Measurements from ENCODE around the gene NANP. TPM values are rescaled to one million over a fixed set of nuclear protein-coding genes. Genes with fewer than 3 reads are reported as not detected.
A peak's percentile ranks its signal among the peaks of the same experiment; 100 is the strongest.

The NANP gene
- total and polyA plus RNA-seq, 3 donors from 2014 or later, result 4.4 to 6.9 (median 6.3) TPM

DNA sequence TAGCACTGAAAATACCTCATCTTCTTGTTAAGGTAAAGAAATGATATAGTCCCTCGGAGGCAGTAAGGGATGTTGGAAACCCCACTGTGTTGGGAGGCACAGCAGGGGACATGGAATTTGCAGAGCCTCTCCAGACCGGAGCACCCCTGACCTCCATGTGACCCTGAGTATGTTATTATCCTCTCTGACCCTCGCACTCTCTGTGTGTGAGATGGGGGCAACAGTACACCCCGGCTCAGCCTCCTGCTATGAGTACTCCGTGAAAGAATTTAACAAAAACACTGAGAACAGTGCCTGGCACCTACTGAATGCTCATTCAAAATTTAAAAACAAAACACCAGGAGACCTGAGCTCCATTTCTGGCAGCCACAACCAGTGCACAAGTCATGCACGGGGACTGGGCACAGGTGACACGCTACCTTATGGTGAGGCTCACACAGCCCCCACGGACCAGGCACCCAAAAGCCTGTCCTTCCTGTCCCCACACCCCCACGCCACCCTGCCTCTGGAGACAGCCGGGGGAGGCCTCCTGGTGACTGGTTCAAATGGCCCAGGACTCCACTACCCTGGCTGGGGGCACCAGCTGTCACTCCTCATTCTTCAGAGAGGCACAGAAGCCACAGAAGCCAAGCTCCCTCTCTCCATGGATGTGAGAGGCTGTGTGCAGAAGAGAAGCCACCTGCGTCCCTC lies 44.6 kb downstream of the NANP start:
- no peak overlapping the region for H3K27ac ChIP-seq
- 62% methylated on average over 9 to 11 of the region's 11 CpGs for WGBS, 2 donors
- no peak overlapping the region for H3K4me3 ChIP-seq
- H3K27me3 ChIP-seq, result no peaks in the 10 kb centered on the region
- intact Hi-C loops (cut with DNase I; ENCODE audit: low total_unique reads), result no loop called here
- H3K9me3 ChIP-seq, result no peaks in the 10 kb centered on the region
- no peak for TF ChIP-seq POLR2A (IDR thresholded peaks at IDR 0.05)
- TF ChIP-seq, protein P1, sequence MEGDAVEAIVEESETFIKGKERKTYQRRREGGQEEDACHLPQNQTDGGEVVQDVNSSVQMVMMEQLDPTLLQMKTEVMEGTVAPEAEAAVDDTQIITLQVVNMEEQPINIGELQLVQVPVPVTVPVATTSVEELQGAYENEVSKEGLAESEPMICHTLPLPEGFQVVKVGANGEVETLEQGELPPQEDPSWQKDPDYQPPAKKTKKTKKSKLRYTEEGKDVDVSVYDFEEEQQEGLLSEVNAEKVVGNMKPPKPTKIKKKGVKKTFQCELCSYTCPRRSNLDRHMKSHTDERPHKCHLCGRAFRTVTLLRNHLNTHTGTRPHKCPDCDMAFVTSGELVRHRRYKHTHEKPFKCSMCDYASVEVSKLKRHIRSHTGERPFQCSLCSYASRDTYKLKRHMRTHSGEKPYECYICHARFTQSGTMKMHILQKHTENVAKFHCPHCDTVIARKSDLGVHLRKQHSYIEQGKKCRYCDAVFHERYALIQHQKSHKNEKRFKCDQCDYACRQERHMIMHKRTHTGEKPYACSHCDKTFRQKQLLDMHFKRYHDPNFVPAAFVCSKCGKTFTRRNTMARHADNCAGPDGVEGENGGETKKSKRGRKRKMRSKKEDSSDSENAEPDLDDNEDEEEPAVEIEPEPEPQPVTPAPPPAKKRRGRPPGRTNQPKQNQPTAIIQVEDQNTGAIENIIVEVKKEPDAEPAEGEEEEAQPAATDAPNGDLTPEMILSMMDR (IDR thresholded peaks at IDR 0.05), result no peak
- H3K4me1 ChIP-seq, result peaks cover 22% of the 10 kb centered on the region
- no peaks in the 10 kb centered on the region for H3K36me3 ChIP-seq (ENCODE audit: low read depth, missing control alignments)
- no peak for DNase-seq

DNA sequence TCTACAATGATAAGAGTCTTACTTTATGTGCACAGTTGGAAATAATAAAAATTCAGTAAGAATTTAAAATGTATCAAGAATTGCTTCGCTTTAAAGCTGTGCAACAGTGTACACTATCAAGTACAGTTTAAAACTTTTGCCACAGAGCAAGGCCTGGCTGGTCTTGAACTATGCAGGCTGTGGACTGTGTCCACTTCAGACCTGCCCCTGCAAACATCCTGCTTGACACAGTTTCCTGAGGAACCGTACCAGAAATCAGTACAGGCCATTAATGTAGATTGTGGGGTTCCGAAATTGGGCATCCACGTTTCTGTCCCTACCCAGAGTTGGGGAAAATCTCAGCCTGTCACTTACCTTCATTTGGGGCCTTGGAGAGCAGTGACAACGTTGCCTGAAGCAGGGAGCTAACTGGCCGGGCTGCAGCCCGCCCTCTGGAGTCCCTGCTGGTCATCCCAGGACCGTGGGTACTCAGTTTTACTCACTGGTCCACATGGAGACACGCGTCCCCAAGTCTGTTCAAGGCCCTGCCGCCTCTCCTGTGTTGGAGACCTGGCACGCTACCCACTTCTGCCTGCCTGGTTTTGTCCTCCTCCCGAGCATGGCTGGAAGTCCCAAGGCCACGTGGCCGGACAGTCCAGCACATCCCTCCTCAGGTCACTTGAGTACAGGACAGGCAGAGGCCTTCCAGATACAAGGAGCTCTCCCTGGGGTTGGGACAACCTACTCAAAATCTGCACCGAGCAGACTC lies 46.9 kb downstream of the NANP start:
- DNase-seq, result peak; percentile 83
- no peaks in the 10 kb centered on the region for H3K36me3 ChIP-seq (ENCODE audit: low read depth, missing control alignments)
- peaks cover 43% of the 10 kb centered on the region for H3K4me1 ChIP-seq
- no peaks in the 10 kb centered on the region for H3K9me3 ChIP-seq
- WGBS, 2 donors, result 42 to 67% methylated on average over 16 of the region's 16 CpGs
- no peaks in the 10 kb centered on the region for H3K27me3 ChIP-seq
- no peak for TF ChIP-seq POLR2A (IDR thresholded peaks at IDR 0.05)
- TF ChIP-seq, protein P1 (IDR thresholded peaks at IDR 0.05), result no peak
- no peak overlapping the region for H3K27ac ChIP-seq
- intact Hi-C loops (cut with DNase I; ENCODE audit: low total_unique reads), result no loop called here
- no peak overlapping the region for H3K4me3 ChIP-seq

DNA sequence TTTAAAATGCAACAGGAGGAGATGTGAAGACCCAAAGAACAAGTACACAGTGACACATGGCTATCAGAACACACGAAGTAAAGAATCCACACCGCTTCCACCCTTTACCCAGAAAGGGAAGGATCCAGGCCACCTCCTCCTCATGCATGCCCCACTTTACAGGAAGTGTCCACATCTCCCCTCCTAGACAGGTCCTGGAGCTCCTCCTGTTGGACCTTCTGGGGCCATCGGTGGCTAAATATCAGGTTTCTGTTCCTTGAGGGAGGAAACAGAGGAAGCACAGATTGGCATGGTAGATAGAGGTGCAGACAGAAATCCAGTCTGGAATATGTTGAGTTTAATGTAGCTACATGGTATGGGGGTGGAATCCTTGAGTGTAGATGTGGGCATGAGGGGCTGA lies 49.4 kb downstream of the NANP start:
- Histone ChIP-seq H3K4me3 (no peak overlapping the region), H3K27ac (peak overlapping the region in 1 of 2 donors; percentile 25), H3K4me1 (peaks cover 38% of the 10 kb centered on the region), H3K27me3 (no peaks in the 10 kb centered on the region), H3K36me3 (ENCODE audit: low read depth, missing control alignments) (no peaks in the 10 kb centered on the region), H3K9me3 (no peaks in the 10 kb centered on the region)
- 66 to 70% methylated on average over 3 of the region's 3 CpGs for WGBS, 2 donors
- intact Hi-C loops (cut with DNase I; ENCODE audit: low total_unique reads), result no loop called here
- TF ChIP-seq POLR2A (IDR thresholded peaks at IDR 0.05), result no peak
- DNase-seq, result no peak

GRCh38 chr20:25573288-25574251 lies 50.2 kb downstream of the NANP start:
- intact Hi-C loops (cut with DNase I; ENCODE audit: low total_unique reads), result no loop called here
- Histone ChIP-seq H3K4me1 (peaks cover 35% of the 10 kb centered on the region), H3K27me3 (no peaks in the 10 kb centered on the region), H3K9me3 (no peaks in the 10 kb centered on the region), H3K27ac (peak overlapping the region; percentile 18 to 25), H3K4me3 (no peak overlapping the region), H3K36me3 (ENCODE audit: low read depth, missing control alignments) (no peaks in the 10 kb centered on the region)
- 58 to 60% methylated on average over 6 of the region's 6 CpGs for WGBS, 2 donors
- no peak for TF ChIP-seq POLR2A (IDR thresholded peaks at IDR 0.05)
- TF ChIP-seq, protein P1 (IDR thresholded peaks at IDR 0.05), result no peak
- no peak for DNase-seq

- whole genome bisulfite sequencing, 2 donors, result 51 to 53% methylated on average over 2 of the region's 2 CpGs
- intact Hi-C loops (cut with DNase I; ENCODE audit: low total_unique reads), result no loop called here
- Histone ChIP-seq H3K27me3 (no peaks in the 10 kb centered on the region), H3K36me3 (ENCODE audit: low read depth, missing control alignments) (no peaks in the 10 kb centered on the region), H3K27ac (no peak overlapping the region), H3K4me3 (no peak overlapping the region), H3K4me1 (peaks cover 31% of the 10 kb centered on the region), H3K9me3 (no peaks in the 10 kb centered on the region)
- TF ChIP-seq, protein P1 (IDR thresholded peaks at IDR 0.05), result no peak
- TF ChIP-seq POLR2A (IDR thresholded peaks at IDR 0.05), result no peak
- no peak for DNase-seq
Measured at GRCh38 chr20:25571817-25572216, 52.0 kb downstream of the NANP start.

Data from testis (tissue), 3 donors.